Lower leg skin (tissue), 4 donors: ENCODE results near the gene ACYP2. TPM values are rescaled to one million over a fixed set of nuclear protein-coding genes. Genes with fewer than 3 reads are reported as not detected.
"Not testable (repeated sequence)": the region's sequence is repeated elsewhere in the genome, so short reads cannot be mapped to it uniquely, and the experiment has no call there.

Experiments used
- DNase-seq, 2 donors: peaks; one replicate each; pipeline ENCODE4 v3.0.0-alpha.2; 2019; ENCODE audit warnings: low spot score in 2 of 2
- H3K4me3 ChIP-seq: fragments of 200-600 bp; sonication (generic); 2 replicates; pipeline ENCODE4 v1.5.1; 2017; ENCODE audit warnings: mild to moderate bottlenecking, low read depth; ENCODE audit not compliant: poor library complexity, severe bottlenecking
- POLR2A ChIP-seq, 2 donors: fragments of 450-650 bp; IDR thresholded peaks; one replicate each; pipeline ENCODE4 v1.6.1; 2016 to 2017; ENCODE audit warnings: antibody characterized with exemption in 2 of 2, mild to moderate bottlenecking in 1 of 2, moderate library complexity in 1 of 2
- WGBS, 2 donors: methylation state at CpG; one replicate each; pipeline ENCODE4 v1.1.5; 2018; 5-methylcytosine and 5-hydroxymethylcytosine counted together
- intact Hi-C: fragments of 100-400 bp; cut with DNase I; formaldehyde crosslinking; loops from one replicate; pipeline ENCODE4 v1.15.0; 2023; ENCODE audit warnings: low total_unique reads
- total RNA-seq, 4 donors: library from RNA; depleted of rRNA; stranded (reverse); fragments of >200 nt; gene quantifications; one replicate each; pipeline ENCODE4 v1.1.0, GENCODE V29; 2016
- TF ChIP-seq, protein P1 (sequence below), 3 donors: fragments of 450-650 bp; IDR thresholded peaks; one replicate each; pipeline ENCODE4 v1.5.1; 2016; ENCODE audit warnings: antibody characterized with exemption in 3 of 3, mild to moderate bottlenecking in 3 of 3, moderate library complexity in 2 of 3

Gene ACYP2
- total RNA-seq, 4 donors from 2014 or later, result 11.4 to 15.6 (median 12.5) TPM

DNA sequence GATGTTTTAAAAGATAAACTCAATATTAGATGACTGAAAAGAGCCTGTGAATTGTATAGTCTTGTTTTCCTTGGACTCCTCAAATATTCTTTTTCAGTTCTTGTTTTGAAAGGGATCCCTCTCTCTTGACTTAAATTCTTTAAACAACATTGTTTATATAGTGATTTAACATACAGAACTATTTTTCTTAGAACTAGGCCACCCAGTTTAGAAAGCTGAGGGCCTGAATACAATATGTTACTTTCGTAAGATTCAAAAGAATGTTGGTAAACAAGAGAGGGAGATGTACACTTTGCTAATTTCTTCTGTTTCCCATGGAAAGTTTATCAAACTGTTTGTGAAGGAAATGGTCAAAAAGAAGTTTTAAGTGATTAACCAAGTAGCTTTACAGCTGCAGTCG lies 146.1 kb downstream of the ACYP2 start:
- intact Hi-C loops, result no loop called here
- DNase-seq, result no peak
- TF ChIP-seq, protein P1, sequence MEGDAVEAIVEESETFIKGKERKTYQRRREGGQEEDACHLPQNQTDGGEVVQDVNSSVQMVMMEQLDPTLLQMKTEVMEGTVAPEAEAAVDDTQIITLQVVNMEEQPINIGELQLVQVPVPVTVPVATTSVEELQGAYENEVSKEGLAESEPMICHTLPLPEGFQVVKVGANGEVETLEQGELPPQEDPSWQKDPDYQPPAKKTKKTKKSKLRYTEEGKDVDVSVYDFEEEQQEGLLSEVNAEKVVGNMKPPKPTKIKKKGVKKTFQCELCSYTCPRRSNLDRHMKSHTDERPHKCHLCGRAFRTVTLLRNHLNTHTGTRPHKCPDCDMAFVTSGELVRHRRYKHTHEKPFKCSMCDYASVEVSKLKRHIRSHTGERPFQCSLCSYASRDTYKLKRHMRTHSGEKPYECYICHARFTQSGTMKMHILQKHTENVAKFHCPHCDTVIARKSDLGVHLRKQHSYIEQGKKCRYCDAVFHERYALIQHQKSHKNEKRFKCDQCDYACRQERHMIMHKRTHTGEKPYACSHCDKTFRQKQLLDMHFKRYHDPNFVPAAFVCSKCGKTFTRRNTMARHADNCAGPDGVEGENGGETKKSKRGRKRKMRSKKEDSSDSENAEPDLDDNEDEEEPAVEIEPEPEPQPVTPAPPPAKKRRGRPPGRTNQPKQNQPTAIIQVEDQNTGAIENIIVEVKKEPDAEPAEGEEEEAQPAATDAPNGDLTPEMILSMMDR (IDR thresholded peaks at IDR 0.05), result no peak
- no peak for TF ChIP-seq POLR2A (IDR thresholded peaks at IDR 0.05)
- no peak overlapping the region for H3K4me3 ChIP-seq
- WGBS, 2 donors, result 67 to 78% methylated on average over 2 of the region's 2 CpGs

DNA sequence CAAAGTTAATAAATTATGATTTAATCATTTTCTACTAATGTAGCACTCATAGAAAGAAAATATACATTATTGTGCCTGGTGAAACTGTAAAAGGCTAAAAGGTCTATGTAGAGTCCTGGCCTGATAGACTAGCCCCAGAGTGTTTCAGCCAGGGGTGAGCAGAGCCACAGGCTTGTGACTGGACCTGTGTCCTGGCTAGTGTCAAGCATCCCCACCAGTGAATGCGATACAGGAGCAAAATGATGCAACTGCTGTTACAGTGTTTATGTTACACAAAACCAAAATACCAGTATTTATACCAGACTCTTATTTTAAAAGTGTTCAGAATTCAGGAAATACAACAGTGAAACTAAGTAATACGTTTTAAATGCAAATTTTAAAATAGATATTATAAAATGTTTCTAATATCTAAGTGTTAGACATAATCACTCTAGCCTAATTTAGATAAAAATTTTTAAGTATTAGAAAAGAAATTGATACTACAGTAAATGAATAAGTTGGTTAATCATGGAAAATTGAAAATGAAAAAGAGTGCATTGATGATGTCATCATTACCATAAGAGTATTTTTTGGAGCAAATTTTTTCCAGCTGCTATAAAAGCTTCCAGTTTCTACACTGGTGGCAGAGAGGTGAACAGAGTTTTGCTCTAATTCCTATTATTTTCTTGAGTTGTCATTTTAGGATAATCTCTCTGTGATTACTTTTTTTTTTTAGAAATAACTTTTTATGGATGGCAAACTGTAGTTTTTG lies 146.8 kb downstream of the ACYP2 start:
- 80 to 85% methylated on average over 2 of the region's 2 CpGs for WGBS, 2 donors
- DNase-seq, result no peak
- intact Hi-C loops, result no loop called here
- H3K4me3 ChIP-seq, result no peak overlapping the region
- TF ChIP-seq, protein P1 (IDR thresholded peaks at IDR 0.05), result no peak
- TF ChIP-seq POLR2A (IDR thresholded peaks at IDR 0.05), result no peak

DNA sequence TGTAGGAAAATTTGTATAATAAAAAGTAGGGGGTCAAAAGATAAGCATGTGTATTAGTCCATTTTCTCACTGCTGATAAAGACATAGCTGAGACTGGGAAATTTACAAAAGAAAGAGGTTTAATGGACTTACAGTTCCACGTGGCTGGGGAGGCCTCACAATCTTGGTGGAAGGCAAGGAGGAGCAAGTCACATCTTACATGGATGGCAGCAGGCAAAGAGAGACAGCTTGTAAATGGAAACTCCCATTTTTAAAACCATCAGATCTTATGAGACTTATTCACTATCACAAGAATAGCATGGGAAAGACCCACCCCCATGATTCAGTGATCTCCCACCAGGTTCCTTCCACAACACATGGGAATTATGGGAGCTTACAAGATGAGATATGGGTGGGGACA lies 149.7 kb downstream of the ACYP2 start:
- intact Hi-C loops, DNase-seq, H3K4me3 ChIP-seq: not testable (repeated sequence)
- WGBS, 2 donors, result 58 to 77% methylated on average over 1 of the region's 1 CpG

DNA sequence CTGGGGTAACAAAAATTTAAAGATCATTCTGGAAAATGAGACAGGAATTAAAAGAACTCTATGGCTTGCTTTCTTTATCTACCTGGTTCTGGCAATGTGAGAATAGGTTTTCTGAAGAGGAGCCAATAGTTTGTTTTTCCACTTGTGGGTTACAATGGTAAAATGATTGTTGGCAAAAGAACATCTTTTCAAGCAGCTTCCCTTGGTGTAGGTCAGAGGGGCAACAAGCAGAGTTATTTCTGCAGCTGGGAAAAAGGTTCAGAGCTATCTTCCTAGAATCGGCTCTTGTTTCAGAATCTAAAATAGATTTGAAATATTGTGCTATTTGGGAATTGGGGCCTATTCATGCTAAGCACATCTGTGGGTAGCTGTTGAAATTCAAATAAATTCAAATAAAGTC lies 152.2 kb downstream of the ACYP2 start:
- H3K4me3 ChIP-seq, result no peak overlapping the region
- no peak for TF ChIP-seq POLR2A (IDR thresholded peaks at IDR 0.05)
- TF ChIP-seq, protein P1 (IDR thresholded peaks at IDR 0.05), result no peak
- intact Hi-C loops, result no loop called here
- DNase-seq, result no peak
- 68 to 85% methylated on average over 1 of the region's 1 CpG for WGBS, 2 donors

DNA sequence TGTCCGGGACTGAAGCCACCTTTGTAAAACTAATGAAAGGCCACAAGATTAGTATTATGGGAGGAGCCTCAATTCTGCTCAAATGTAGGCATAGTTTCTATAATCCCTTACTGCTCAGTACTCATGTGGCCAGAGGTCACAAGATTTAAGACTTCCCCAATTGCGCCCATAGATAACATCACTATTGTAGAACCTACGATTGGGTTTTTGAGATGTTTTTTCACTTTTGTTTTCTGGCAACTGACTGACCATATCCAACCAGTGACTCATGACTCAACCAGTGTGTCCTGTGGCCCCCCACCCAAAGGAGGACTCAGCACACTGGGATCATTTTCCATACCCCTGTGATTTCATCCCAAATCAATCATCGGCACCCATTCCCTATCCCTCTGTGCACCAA lies 155.8 kb downstream of the ACYP2 start:
- TF ChIP-seq, protein P1 (IDR thresholded peaks at IDR 0.05), result no peak
- no peak for TF ChIP-seq POLR2A (IDR thresholded peaks at IDR 0.05)
- H3K4me3 ChIP-seq, result no peak overlapping the region
- intact Hi-C loops, result no loop called here
- no peak for DNase-seq
- 87 to 92% methylated on average over 4 of the region's 4 CpGs for WGBS, 2 donors

DNA sequence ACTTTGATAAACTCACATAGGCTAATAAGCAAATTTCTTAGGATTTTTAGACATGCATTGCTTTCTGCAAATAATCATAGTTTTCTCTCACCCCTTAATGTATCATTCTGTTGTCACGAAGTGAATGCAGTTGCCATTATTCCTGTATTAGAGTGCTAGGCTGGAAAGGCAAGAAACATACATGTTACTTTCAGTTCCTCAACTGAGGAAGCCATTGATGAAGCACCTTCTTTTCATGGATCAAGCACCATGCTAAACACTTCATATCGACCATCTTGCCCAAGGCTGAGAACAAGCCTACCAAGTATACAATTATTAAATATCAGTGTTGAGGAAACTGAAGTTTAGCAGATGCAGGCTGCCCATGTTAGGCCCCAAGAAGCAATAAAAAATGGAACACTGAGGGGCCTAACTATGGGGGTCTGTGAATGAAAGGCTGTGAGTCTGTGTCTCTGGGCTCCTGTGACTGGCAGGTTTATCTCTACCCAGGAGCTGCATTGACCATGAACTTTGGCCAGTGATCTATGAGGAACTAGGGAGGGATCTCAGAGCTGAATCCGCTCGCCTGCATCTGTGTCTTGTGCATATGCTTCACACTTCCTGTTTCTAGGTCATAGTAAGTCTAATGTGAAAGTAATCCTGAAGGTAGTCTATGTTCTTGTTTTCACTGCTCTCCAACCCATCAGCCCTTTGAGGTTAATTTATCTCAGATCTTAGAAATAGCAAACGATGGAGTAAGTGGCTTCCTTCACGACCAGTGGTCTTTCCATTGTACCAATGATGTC lies 156.6 kb downstream of the ACYP2 start:
- TF ChIP-seq, protein P1 (IDR thresholded peaks at IDR 0.05), result no peak
- TF ChIP-seq POLR2A (IDR thresholded peaks at IDR 0.05), result no peak
- 89 to 91% methylated on average over 6 of the region's 6 CpGs for WGBS, 2 donors
- H3K4me3 ChIP-seq, result no peak overlapping the region
- DNase-seq, result no peak
- intact Hi-C loops, result no loop called here
